ENCODE data around the gene ADAMTS14.

- TF ChIP-seq POLR2A (IDR thresholded peaks at IDR 0.05) (no peak), CTCF (IDR thresholded peaks at IDR 0.05) (no peak)
Measured at GRCh38 chr10:70753841-70754621, 81.7 kb downstream of the ADAMTS14 start.
